ENCODE results near the gene GPR25.
"Not testable (repeated sequence)": the region's sequence is repeated elsewhere in the genome, so short reads cannot be mapped to it uniquely, and the experiment has no call there.

Gene GPR25

GRCh38 chr1:200895801-200896530 is 23.2 kb downstream of the GPR25 start:
- DNase-seq: no peak

GRCh38 chr1:200896531-200897196 is 23.9 kb downstream of the GPR25 start:
- DNase-seq: no peak

GRCh38 chr1:200897259-200897658 is 24.5 kb downstream of the GPR25 start:
- DNase-seq: no peak

GRCh38 chr1:200899015-200899386 is 26.2 kb downstream of the GPR25 start:
- no peak for DNase-seq

GRCh38 chr1:200899451-200899915 is 26.7 kb downstream of the GPR25 start:
- DNase-seq: no peak

- no peak for DNase-seq
Measured at GRCh38 chr1:200899954-200900867, 27.4 kb downstream of the GPR25 start.

GRCh38 chr1:200900877-200901276 is 28.1 kb downstream of the GPR25 start:
- no peak for DNase-seq

- no peak for DNase-seq
Measured at GRCh38 chr1:200901350-200901749, 28.6 kb downstream of the GPR25 start.

GRCh38 chr1:200901796-200902444 is 29.1 kb downstream of the GPR25 start:
- DNase-seq: no peak

GRCh38 chr1:200903793-200904192 is 31.0 kb downstream of the GPR25 start:
- no peak for DNase-seq

GRCh38 chr1:200904772-200905171 is 32.0 kb downstream of the GPR25 start:
- DNase-seq: no peak

GRCh38 chr1:200905411-200906052 is 32.8 kb downstream of the GPR25 start:
- DNase-seq: peak; percentile 49

GRCh38 chr1:200906491-200906890 is 33.7 kb downstream of the GPR25 start:
- no peak for DNase-seq

- no peak for DNase-seq
Measured at GRCh38 chr1:200907611-200908097, 34.9 kb downstream of the GPR25 start.

- DNase-seq: no peak
Measured at GRCh38 chr1:200908191-200908868, 35.5 kb downstream of the GPR25 start.

- DNase-seq: no peak
Measured at GRCh38 chr1:200909071-200909470, 36.3 kb downstream of the GPR25 start.

GRCh38 chr1:200909757-200910239 is 37.0 kb downstream of the GPR25 start:
- DNase-seq: no peak

GRCh38 chr1:200911361-200911760 is 38.6 kb downstream of the GPR25 start:
- no peak for DNase-seq

- not testable (repeated sequence) for DNase-seq
Measured at GRCh38 chr1:200911936-200912335, 39.2 kb downstream of the GPR25 start.

- no peak for DNase-seq
Measured at GRCh38 chr1:200912737-200913407, 40.1 kb downstream of the GPR25 start.

GRCh38 chr1:200916152-200916551 is 43.4 kb downstream of the GPR25 start:
- DNase-seq: no peak

Measured in activated naive CD4-positive, alpha-beta T cell treated with Interleukin-2 at 50 U/mL for 16 hours (primary cell).